ENCODE data around the gene MEDAG.

MEDAG gene

GRCh38 chr13:30859326-30859725, 46.7 kb upstream of the MEDAG start:
- no peaks in the 10 kb centered on the region for H3K9me3 ChIP-seq (ENCODE audit: insufficient read depth, low read depth, low read length)
- no peaks in the 10 kb centered on the region for H3K27me3 ChIP-seq (ENCODE audit: insufficient read depth, low read length, poor library complexity, severe bottlenecking)
- H3K4me1 ChIP-seq (ENCODE audit: insufficient read depth, low read length, poor library complexity, severe bottlenecking): no peaks in the 10 kb centered on the region
- no peak overlapping the region for H3K9ac ChIP-seq (ENCODE audit: low read depth, low read length, poor library complexity, severe bottlenecking)
- H3K4me3 ChIP-seq (ENCODE audit: low read length, poor library complexity, severe bottlenecking): no peak overlapping the region
- H4K20me1 ChIP-seq (ENCODE audit: insufficient read depth, low read length, poor library complexity, severe bottlenecking): no peaks in the 10 kb centered on the region
- H3K79me2 ChIP-seq (ENCODE audit: insufficient read depth, low read length): no peaks in the 10 kb centered on the region
- TF ChIP-seq, protein P1, sequence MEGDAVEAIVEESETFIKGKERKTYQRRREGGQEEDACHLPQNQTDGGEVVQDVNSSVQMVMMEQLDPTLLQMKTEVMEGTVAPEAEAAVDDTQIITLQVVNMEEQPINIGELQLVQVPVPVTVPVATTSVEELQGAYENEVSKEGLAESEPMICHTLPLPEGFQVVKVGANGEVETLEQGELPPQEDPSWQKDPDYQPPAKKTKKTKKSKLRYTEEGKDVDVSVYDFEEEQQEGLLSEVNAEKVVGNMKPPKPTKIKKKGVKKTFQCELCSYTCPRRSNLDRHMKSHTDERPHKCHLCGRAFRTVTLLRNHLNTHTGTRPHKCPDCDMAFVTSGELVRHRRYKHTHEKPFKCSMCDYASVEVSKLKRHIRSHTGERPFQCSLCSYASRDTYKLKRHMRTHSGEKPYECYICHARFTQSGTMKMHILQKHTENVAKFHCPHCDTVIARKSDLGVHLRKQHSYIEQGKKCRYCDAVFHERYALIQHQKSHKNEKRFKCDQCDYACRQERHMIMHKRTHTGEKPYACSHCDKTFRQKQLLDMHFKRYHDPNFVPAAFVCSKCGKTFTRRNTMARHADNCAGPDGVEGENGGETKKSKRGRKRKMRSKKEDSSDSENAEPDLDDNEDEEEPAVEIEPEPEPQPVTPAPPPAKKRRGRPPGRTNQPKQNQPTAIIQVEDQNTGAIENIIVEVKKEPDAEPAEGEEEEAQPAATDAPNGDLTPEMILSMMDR (conservative IDR thresholded peaks at IDR 0.05; ENCODE audit: low read length): no peak
- TF ChIP-seq EZH2phosphoT487 (IDR thresholded peaks at IDR 0.05; ENCODE audit: borderline replicate concordance): no peak
- no peaks in the 10 kb centered on the region for H3K36me3 ChIP-seq (ENCODE audit: insufficient read depth, low read length)
- H3K9me2 ChIP-seq (replicated peaks; ENCODE audit: low read depth, low read length): no peaks in the 10 kb centered on the region
- no peak overlapping the region for H2AFZ ChIP-seq (ENCODE audit: low read length)
- no peaks in the 10 kb centered on the region for H3F3A ChIP-seq (ENCODE audit: low read depth)
- no peak overlapping the region for H3K4me2 ChIP-seq (ENCODE audit: low read depth, low read length, poor library complexity, severe bottlenecking)

DNA sequence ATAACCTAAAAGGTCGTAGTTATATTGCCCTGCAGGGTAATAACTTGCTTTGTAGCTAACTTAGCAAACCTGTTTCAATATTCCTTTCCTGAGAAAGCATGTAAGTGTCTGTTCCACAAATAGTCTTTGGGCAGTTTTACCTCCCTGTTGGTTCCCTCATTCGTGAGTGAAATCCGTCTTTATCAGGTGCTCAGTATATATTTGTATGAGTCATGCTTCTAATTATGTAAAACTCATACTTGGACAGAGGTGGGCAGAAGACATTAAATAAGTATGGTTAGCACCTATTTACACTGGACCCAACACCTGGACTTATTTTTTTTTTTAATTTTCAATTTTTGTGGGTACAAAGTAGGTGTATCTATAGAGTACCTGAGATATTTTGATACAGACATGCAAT, 44.9 kb upstream of the MEDAG start:
- no peak overlapping the region for H3K9ac ChIP-seq (ENCODE audit: low read depth, low read length, poor library complexity, severe bottlenecking)
- H3K36me3 ChIP-seq (ENCODE audit: insufficient read depth, low read length): no peaks in the 10 kb centered on the region
- H3K9me2 ChIP-seq (replicated peaks; ENCODE audit: low read depth, low read length): no peaks in the 10 kb centered on the region
- H4K20me1 ChIP-seq (ENCODE audit: insufficient read depth, low read length, poor library complexity, severe bottlenecking): no peaks in the 10 kb centered on the region
- no peak overlapping the region for H3K4me3 ChIP-seq (ENCODE audit: low read length, poor library complexity, severe bottlenecking)
- TF ChIP-seq, protein P1 (conservative IDR thresholded peaks at IDR 0.05; ENCODE audit: low read length): no peak
- TF ChIP-seq EZH2phosphoT487 (IDR thresholded peaks at IDR 0.05; ENCODE audit: borderline replicate concordance): no peak
- no peaks in the 10 kb centered on the region for H3K27me3 ChIP-seq (ENCODE audit: insufficient read depth, low read length, poor library complexity, severe bottlenecking)
- no peaks in the 10 kb centered on the region for H3F3A ChIP-seq (ENCODE audit: low read depth)
- H2AFZ ChIP-seq (ENCODE audit: low read length): no peak overlapping the region
- no peaks in the 10 kb centered on the region for H3K4me1 ChIP-seq (ENCODE audit: insufficient read depth, low read length, poor library complexity, severe bottlenecking)
- H3K9me3 ChIP-seq (ENCODE audit: insufficient read depth, low read depth, low read length): no peaks in the 10 kb centered on the region
- no peak overlapping the region for H3K4me2 ChIP-seq (ENCODE audit: low read depth, low read length, poor library complexity, severe bottlenecking)
- H3K79me2 ChIP-seq (ENCODE audit: insufficient read depth, low read length): no peaks in the 10 kb centered on the region

- Histone ChIP-seq H3K9me3 (ENCODE audit: insufficient read depth, low read depth, low read length) (no peaks in the 10 kb centered on the region), H3K4me2 (ENCODE audit: low read depth, low read length, poor library complexity, severe bottlenecking) (no peak overlapping the region), H2AFZ (ENCODE audit: low read length) (no peak overlapping the region), H3F3A (ENCODE audit: low read depth) (no peaks in the 10 kb centered on the region), H4K20me1 (ENCODE audit: insufficient read depth, low read length, poor library complexity, severe bottlenecking) (no peaks in the 10 kb centered on the region), H3K4me3 (ENCODE audit: low read length, poor library complexity, severe bottlenecking) (no peak overlapping the region), H3K9ac (ENCODE audit: low read depth, low read length, poor library complexity, severe bottlenecking) (no peak overlapping the region), H3K4me1 (ENCODE audit: insufficient read depth, low read length, poor library complexity, severe bottlenecking) (no peaks in the 10 kb centered on the region), H3K79me2 (ENCODE audit: insufficient read depth, low read length) (no peaks in the 10 kb centered on the region), H3K9me2 (replicated peaks; ENCODE audit: low read depth, low read length) (no peaks in the 10 kb centered on the region), H3K36me3 (ENCODE audit: insufficient read depth, low read length) (no peaks in the 10 kb centered on the region), H3K27me3 (ENCODE audit: insufficient read depth, low read length, poor library complexity, severe bottlenecking) (no peaks in the 10 kb centered on the region)
- TF ChIP-seq EZH2phosphoT487 (IDR thresholded peaks at IDR 0.05; ENCODE audit: borderline replicate concordance): no peak
- TF ChIP-seq, protein P1 (conservative IDR thresholded peaks at IDR 0.05; ENCODE audit: low read length): no peak
Measured at GRCh38 chr13:30861836-30862467, 44.1 kb upstream of the MEDAG start.
